ENCODE data around the gene PIM2. TPM values are rescaled to one million over a fixed set of nuclear protein-coding genes. Genes with fewer than 3 reads are reported as not detected.

Gene PIM2
- total RNA-seq, 1 experiment from 2014 or later = 15.6 TPM

- Histone ChIP-seq H4K20me1 (ENCODE audit: insufficient read depth) (no peaks in the 10 kb centered on the region), H3K4me2 (ENCODE audit: low read length) (no peak overlapping the region), H3K27ac (ENCODE audit: low read depth, low read length) (no peak overlapping the region), H3K27me3 (ENCODE audit: insufficient read depth, low read length) (no peaks in the 10 kb centered on the region), H3K9me2 (ENCODE audit: insufficient read depth) (no peaks in the 10 kb centered on the region), H3K79me2 (ENCODE audit: insufficient read depth, low read length) (peaks cover 18% of the 10 kb centered on the region), H3K9me3 (ENCODE audit: control insufficient read depth in 1 of 2, insufficient read depth in 1 of 2, low read depth in 1 of 2, low read length in 2 of 2) (no peaks in the 10 kb centered on the region), H3K36me3 (ENCODE audit: control insufficient read depth in 1 of 2, insufficient read depth in 2 of 2, low read length in 2 of 2) (no peaks in the 10 kb centered on the region; a peak in 2 of 4 replicates), H2AFZ (ENCODE audit: low read depth, low read length, poor library complexity, severe bottlenecking) (no peak overlapping the region), H3K4me1 (ENCODE audit: control insufficient read depth in 1 of 2, insufficient read depth in 2 of 2, low read length in 2 of 2) (no peaks in the 10 kb centered on the region), H3K9ac (ENCODE audit: low read length) (no peak overlapping the region), H3K4me3 (replicated peaks in 1 of 2; ENCODE audit: low read depth in 1 of 2, low read length in 2 of 2) (no peak overlapping the region)
- ChIA-PET RAD21 (ENCODE audit: low non-redundant PET in 1 of 2, low total read pairs in 2 of 2, uncharacterized antibody in 2 of 2, unreplicated experiment in 2 of 2) (no interaction called here), POLR2A (no interaction called here), CTCF (no interaction called here)
- no peak for TF ChIP-seq EZH2phosphoT487 (IDR thresholded peaks at IDR 0.05; ENCODE audit: borderline replicate concordance)
- no peak for TF ChIP-seq RAD21 (IDR thresholded peaks at IDR 0.05; ENCODE audit: low read depth)
- no peak for TF ChIP-seq ZNF274 (IDR thresholded peaks at IDR 0.05; ENCODE audit: low read depth, low read length)
- no peak for TF ChIP-seq SIN3A (IDR thresholded peaks at IDR 0.05; ENCODE audit: low read depth)
- no peak for TF ChIP-seq SRF (IDR thresholded peaks at IDR 0.05; ENCODE audit: low read depth)
- TF ChIP-seq REST (IDR thresholded peaks at IDR 0.05; ENCODE audit: low read depth) = no peak
- TF ChIP-seq ZFX (IDR thresholded peaks at IDR 0.05) = no peak
- no peak for TF ChIP-seq ZBTB33 (IDR thresholded peaks at IDR 0.05; ENCODE audit: extremely low read depth, insufficient replicate concordance, low read length)
- no peak for TF ChIP-seq MAX (IDR thresholded peaks at IDR 0.05)
- no peak for TF ChIP-seq EGR1 (IDR thresholded peaks at IDR 0.05; ENCODE audit: low read depth)
- TF ChIP-seq ELF1 (IDR thresholded peaks at IDR 0.05; ENCODE audit: borderline replicate concordance, low read depth) = no peak
- TF ChIP-seq CEBPB (IDR thresholded peaks at IDR 0.05; ENCODE audit: low read depth) = no peak
- no peak for TF ChIP-seq FOSL1 (IDR thresholded peaks at IDR 0.05; ENCODE audit: low read depth)
- ATAC-seq = no peak
- no peak for DNase-seq (ENCODE audit: low read depth, low spot score)
- no TSS peak for BruUV-seq (replicated peaks)
- intact Hi-C loops (cut with micrococcal nuclease) = no loop called here
These were observed 14.2 kb downstream of the PIM2 start for GRCh38 chrX:48904626-48905025.
